Panc1 (cell line): ENCODE data around the gene METTL5.

Experiments used
- POLR2AphosphoS5 ChIP-seq: IDR thresholded peaks from 2 replicates; pipeline ENCODE4 v1.6.1; 2012; ENCODE audit warnings: mild to moderate bottlenecking, low read depth, low read length, moderate library complexity
- REST ChIP-seq, 2 experiments: IDR thresholded peaks; 2 replicates each; pipeline ENCODE4 v1.6.1; 2011 to 2012; ENCODE audit warnings: low read depth in 2 of 2, control low read depth in 1 of 2, low read length in 1 of 2, mild to moderate bottlenecking in 1 of 2, moderate library complexity in 1 of 2; ENCODE audit not compliant: insufficient read depth in 1 of 2
- SIN3A ChIP-seq: IDR thresholded peaks from 2 replicates; pipeline ENCODE4 v1.6.1; 2012; ENCODE audit warnings: low read depth, mild to moderate bottlenecking, low read length, moderate library complexity, borderline replicate concordance; ENCODE audit not compliant: insufficient read depth
- TCF7L2 ChIP-seq: IDR thresholded peaks from 2 replicates; pipeline ENCODE4 v1.6.1; 2011; ENCODE audit warnings: mild to moderate bottlenecking, low read depth, low read length, inconsistent platforms
- TF ChIP-seq, protein P1 (sequence below): fragments of 450-650 bp; IDR thresholded peaks from 2 replicates; pipeline ENCODE4 v1.5.1; 2017; ENCODE audit warnings: mild to moderate bottlenecking

GRCh38 chr2:169781249-169782013 lies 43.3 kb downstream of the METTL5 start:
- TF ChIP-seq TCF7L2: no peak
- TF ChIP-seq, protein P1, sequence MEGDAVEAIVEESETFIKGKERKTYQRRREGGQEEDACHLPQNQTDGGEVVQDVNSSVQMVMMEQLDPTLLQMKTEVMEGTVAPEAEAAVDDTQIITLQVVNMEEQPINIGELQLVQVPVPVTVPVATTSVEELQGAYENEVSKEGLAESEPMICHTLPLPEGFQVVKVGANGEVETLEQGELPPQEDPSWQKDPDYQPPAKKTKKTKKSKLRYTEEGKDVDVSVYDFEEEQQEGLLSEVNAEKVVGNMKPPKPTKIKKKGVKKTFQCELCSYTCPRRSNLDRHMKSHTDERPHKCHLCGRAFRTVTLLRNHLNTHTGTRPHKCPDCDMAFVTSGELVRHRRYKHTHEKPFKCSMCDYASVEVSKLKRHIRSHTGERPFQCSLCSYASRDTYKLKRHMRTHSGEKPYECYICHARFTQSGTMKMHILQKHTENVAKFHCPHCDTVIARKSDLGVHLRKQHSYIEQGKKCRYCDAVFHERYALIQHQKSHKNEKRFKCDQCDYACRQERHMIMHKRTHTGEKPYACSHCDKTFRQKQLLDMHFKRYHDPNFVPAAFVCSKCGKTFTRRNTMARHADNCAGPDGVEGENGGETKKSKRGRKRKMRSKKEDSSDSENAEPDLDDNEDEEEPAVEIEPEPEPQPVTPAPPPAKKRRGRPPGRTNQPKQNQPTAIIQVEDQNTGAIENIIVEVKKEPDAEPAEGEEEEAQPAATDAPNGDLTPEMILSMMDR: no peak
- TF ChIP-seq POLR2AphosphoS5: no peak
- TF ChIP-seq REST (IDR thresholded peaks at IDR 0.05; ENCODE audit: insufficient read depth in 1 of 2, low read depth in 2 of 2, low read length in 1 of 2): no peak
- no peak for TF ChIP-seq SIN3A
